Type B pancreatic cell (in vitro differentiated cells): ENCODE results near the gene ZNF526. TPM values are rescaled to one million over a fixed set of nuclear protein-coding genes. Genes with fewer than 3 reads are reported as not detected.

Source experiments
- DNase-seq: peaks from one replicate; pipeline ENCODE4 v3.0.0; 2021; ENCODE audit warnings: mixed read lengths; ENCODE audit not compliant: unreplicated experiment; ENCODE audit errors: extremely low spot score
- H3K27ac Mint-ChIP-seq: 2 replicates; pipeline ENCODE4 v1.8.0; 2021; ENCODE audit warnings: mild to moderate bottlenecking, mixed read lengths
- H3K27me3 Mint-ChIP-seq: 2 replicates; pipeline ENCODE4 v1.8.0; 2021; ENCODE audit warnings: mixed read lengths
- H3K36me3 Mint-ChIP-seq: 2 replicates; pipeline ENCODE4 v1.8.0; 2021; ENCODE audit warnings: mixed read lengths
- H3K4me1 Mint-ChIP-seq: one replicate; pipeline ENCODE4 v1.8.0; 2021; ENCODE audit warnings: mixed read lengths; ENCODE audit not compliant: unreplicated experiment
- H3K4me3 Mint-ChIP-seq: 2 replicates; pipeline ENCODE4 v1.8.0; 2021; ENCODE audit warnings: mild to moderate bottlenecking, mixed read lengths
- H3K9me3 Mint-ChIP-seq: 2 replicates; pipeline ENCODE4 v1.8.0; 2021; ENCODE audit warnings: mixed read lengths
- CTCF ChIP-seq: fragments of 200-600 bp; sonication (generic); conservative IDR thresholded peaks from 2 replicates; pipeline ENCODE4 v1.5.0; 2021; ENCODE audit warnings: antibody characterized with exemption, mild to moderate bottlenecking
- total RNA-seq: library from RNA; stranded (reverse); gene quantifications from 2 replicates; pipeline ENCODE4 v1.2.1, GENCODE V29; 2021; ENCODE audit warnings: low replicate concordance

ZNF526 gene
- total RNA-seq, 1 donor from 2014 or later, result 18.2 TPM

GRCh38 chr19:42233106-42233505 is 13.0 kb downstream of the ZNF526 start:
- Mint-ChIP-seq H3K4me3 (no peak overlapping the region), H3K27me3 (no peaks in the 10 kb centered on the region), H3K27ac (peak overlapping the region; percentile 31), H3K4me1 (peaks cover 7% of the 10 kb centered on the region), H3K36me3 (peaks cover 21% of the 10 kb centered on the region), H3K9me3 (no peaks in the 10 kb centered on the region)
- TF ChIP-seq CTCF, result no peak
- no peak for DNase-seq

- Mint-ChIP-seq H3K9me3 (no peaks in the 10 kb centered on the region), H3K27me3 (no peaks in the 10 kb centered on the region), H3K4me3 (no peak overlapping the region), H3K4me1 (peaks cover 7% of the 10 kb centered on the region), H3K36me3 (peaks cover 21% of the 10 kb centered on the region), H3K27ac (peak overlapping the region; percentile 31)
- no peak for DNase-seq
- TF ChIP-seq CTCF, result no peak
These were observed 13.7 kb downstream of the ZNF526 start for GRCh38 chr19:42233678-42234292.

- no peak overlapping the region for H3K4me3 Mint-ChIP-seq
- H3K9me3 Mint-ChIP-seq, result no peaks in the 10 kb centered on the region
- H3K36me3 Mint-ChIP-seq, result peaks cover 25% of the 10 kb centered on the region
- TF ChIP-seq CTCF, result no peak
- DNase-seq, result no peak
- peaks cover 7% of the 10 kb centered on the region for H3K4me1 Mint-ChIP-seq
- no peak overlapping the region for H3K27ac Mint-ChIP-seq
- no peaks in the 10 kb centered on the region for H3K27me3 Mint-ChIP-seq
These were observed 14.3 kb downstream of the ZNF526 start for GRCh38 chr19:42234364-42234763.

- DNase-seq, result no peak
- Mint-ChIP-seq H3K4me3 (no peak overlapping the region), H3K27ac (no peak overlapping the region), H3K9me3 (no peaks in the 10 kb centered on the region), H3K36me3 (peaks cover 22% of the 10 kb centered on the region), H3K27me3 (no peaks in the 10 kb centered on the region), H3K4me1 (peaks cover 5% of the 10 kb centered on the region)
- no peak for TF ChIP-seq CTCF
These were observed 15.1 kb downstream of the ZNF526 start for GRCh38 chr19:42235181-42235580.

GRCh38 chr19:42239544-42240220 is 19.6 kb downstream of the ZNF526 start:
- Mint-ChIP-seq H3K27me3 (no peaks in the 10 kb centered on the region), H3K27ac (no peak overlapping the region), H3K36me3 (peaks cover 18% of the 10 kb centered on the region), H3K4me1 (peaks cover 26% of the 10 kb centered on the region), H3K9me3 (no peaks in the 10 kb centered on the region), H3K4me3 (peak overlapping the region; percentile 50)
- DNase-seq, result no peak
- no peak for TF ChIP-seq CTCF
